ENCODE data around the gene KPTN.

The KPTN gene

DNA sequence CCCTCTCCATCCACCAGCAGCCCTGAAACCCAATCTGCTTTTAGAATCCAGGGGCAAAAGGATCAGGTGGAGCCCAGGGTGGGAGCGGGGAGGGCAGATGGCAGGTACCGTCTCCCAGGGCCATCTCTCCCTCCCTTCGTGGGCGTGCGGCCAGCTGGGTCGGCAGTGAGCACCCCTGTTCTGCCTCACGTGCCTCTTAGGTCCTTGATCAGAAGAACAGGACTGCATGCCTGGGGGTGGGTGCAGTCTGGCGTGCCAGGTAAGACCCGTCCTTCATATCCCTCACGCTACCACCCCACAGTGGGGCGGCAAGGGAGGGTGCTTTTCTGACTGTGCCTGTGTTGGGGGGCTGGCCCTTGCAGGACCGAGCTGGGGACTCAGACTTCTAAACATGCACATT is 14.3 kb downstream of the KPTN start:
- no peak for DNase-seq (ENCODE audit: low read depth in 2 of 2)

DNA sequence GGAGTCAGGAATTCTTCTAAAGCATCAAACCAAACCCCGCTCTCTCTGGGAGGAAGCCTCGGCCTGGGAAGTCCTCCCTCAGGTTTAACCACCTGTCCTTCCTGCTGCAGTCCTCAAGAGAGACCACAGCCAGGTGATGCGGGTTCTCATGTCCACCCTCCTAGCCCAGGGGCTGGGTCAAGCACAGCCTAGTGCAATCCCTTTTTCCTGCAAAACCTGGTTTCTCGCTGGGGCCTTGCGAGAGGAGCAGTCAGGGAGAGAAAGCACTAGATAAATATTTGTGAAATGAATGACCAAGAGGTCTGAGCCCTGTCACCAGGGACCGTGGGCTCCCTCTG is 14.7 kb downstream of the KPTN start:
- no peak for DNase-seq (ENCODE audit: low read depth in 2 of 2)

DNA sequence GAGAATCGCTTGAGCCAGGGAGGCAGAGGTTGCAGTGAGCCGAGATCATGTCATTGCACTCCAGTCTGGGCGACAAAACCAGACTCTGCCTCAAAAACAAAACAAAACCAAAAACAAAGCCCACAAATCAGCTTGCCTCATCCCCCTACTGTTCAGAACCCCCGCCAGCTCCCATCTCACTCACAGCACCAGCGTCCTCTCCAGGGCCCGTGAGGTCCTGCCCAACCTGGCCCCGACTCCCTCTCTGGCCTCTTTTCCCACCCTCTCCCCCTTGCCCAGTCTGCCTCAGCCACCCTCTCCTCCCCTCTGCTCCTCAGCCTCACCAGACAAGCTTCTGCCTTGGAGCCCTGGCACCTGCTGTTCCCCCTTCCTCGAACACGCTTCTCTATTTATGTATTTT is 16.1 kb downstream of the KPTN start:
- no peak for DNase-seq (ENCODE audit: low read depth in 2 of 2)

DNA sequence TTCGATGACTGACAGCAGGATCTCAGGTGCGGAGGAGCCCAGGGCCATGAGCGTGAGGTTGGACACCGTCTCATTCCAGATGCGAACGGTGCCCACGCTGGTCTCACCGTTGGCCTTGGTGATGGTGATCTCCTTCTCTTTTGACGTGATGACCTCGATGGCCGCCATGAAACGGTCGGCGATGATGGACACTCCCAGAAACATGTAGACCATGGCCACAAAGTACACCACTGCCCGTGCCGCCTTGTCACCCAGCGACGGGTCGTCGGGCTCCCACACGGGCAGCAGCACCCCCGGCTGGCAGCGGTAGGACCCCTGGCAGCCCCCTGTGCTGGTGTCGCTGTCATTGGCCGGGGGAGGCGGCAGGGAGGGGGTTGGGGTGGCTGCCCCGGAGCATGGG is 18.1 kb downstream of the KPTN start:
- DNase-seq (ENCODE audit: low read depth in 2 of 2): no peak

DNA sequence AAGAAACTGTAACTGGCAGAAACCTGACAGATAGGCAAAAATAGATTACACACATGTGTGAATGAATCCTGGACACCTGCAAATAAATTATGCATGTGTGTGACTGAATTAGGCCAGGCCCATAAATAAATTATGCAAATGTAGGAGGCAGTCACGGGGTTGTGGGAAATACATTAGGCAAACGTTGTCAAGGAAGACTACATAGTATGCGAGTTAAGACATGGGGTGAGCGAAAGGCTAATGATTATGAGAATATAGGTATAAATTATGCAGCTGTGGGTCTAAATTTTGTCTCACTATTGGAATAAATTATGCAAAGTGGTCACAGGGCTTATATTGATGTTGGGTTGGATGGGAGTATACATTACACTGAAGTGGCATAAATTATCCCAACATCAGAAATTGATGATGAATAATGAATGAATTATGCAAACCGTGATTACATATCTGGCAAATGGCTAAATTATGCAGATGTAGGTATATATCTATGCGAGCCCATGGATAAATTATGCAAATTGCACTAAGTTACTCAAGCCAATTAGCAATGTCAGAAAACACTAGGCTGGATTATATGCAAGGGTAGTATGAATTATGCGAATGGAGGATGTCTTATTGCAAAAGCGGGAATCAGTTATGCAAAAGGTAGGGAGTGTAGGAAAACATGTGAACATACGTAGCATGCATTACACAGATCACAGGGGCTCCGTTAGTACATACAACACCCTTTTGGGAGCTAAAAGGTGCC is 19.2 kb downstream of the KPTN start:
- DNase-seq (ENCODE audit: low read depth in 2 of 2): no peak

DNA sequence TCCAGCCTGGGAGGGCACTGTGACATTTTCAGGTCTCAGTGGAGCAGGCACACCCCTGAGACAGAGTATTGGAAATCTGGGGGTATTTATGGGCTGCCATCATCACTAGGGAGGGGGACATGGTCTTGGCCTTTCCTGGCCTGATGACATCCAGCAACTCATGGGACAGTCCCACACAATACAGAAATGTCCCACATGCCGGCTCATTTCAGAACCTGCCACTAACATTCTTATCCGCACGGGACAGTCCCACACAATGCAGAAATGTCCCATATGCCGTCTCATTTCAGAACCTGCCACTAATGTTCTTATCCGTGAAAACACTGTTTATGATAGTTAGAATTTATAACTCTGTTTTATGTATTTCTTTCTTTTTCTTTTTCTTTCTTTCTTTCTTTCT is 22.1 kb downstream of the KPTN start:
- no peak for DNase-seq (ENCODE audit: low read depth in 2 of 2)

DNA sequence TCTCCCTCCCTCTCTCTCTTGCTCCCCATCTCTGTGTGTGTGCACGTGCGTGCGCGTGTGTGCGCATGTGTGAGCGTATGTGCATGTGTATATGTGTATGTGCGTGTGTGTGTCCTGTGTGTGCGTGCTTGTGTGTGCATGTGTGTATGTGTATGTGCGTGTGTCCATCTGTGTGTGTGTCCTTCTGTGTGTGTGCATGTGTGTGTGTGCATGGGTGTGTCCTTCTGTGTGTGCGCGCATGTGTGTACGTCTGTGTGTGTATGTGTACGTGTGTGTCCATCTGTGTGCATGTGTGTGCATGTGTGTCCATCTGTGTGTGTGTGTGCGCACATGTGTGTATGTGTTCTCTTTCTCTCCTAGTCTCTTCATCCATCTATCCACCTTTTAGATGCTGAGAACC is 24.5 kb downstream of the KPTN start:
- DNase-seq (ENCODE audit: low read depth in 2 of 2): no peak

DNA sequence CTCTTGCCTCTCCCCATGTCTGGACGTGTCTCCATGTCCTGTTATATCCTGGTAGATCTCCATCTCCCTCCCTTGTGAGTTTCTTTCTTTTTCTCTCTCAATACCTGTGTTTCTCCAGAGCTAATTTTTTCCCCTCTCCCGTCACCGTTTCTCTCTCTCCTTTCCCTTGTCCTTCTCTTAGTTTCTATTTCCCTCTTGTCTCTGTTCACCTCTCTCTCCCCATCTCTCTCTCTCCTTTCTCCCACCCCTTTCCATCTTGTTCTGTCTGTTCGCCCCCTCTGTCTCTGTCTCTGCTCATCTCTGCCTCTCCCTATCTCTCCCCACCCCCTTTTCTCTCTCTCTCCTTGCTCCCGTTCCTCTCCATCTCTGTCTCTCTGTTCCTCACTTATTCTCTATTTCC is 25.3 kb downstream of the KPTN start:
- no peak for DNase-seq (ENCODE audit: low read depth in 2 of 2)

DNA sequence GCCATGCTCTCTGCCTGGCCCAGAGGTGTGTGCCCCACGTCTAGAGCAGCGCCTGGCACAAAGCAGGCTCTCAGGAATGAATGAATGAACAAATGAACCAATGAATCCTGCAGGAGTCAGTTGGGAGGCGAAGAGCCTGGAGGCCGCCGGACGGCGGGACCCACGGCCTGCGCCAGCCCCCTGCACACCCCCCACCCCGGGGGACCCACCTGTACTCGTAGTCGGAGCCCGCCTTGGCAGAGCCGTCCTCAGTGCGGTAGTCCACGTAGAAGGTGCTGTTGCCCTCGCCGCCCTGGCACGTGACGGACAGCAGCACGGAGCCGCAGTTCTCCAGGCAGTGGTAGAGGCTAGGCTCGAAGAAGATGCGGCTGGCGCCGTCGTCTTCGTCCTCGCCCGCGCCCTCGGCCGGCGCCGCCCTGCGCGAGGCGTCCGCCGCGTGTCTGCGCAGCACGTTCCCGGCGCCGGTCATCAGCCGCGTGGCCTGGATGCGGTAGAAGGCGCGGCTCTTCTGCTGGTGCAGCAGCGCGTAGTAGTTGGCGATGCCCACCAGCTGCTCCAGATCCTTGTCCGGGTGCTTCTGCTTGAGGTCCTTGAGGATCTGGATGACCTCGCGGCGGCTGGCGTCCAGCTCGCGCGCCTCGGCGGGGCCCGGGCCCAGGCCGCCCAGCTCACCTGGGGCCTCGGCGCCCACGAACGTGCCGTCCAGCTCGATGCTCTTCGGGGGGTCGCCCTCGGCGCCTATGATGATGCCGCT is 27.1 kb downstream of the KPTN start:
- DNase-seq (ENCODE audit: low read depth in 2 of 2): no peak

DNA sequence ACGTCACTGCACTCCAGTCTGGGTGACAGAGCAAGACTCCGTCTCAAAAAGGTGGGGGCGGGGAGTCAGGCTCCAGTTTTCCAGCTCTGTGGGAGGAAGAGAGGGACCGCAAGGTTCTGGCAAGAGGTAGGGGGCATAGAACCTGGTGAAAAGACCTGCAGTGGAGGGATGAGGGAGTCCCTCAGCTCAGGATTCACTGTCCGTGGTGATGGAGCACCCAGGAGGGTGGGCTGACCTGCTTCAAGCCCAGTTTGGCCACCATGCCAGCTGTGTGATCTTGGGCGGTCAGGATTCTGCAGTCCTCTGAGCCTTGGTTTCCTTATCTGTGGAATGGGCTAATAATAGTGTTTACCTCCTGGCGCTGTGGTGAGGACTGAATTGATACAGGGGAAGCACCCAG is 33.5 kb downstream of the KPTN start:
- DNase-seq (ENCODE audit: low read depth in 2 of 2): no peak

DNA sequence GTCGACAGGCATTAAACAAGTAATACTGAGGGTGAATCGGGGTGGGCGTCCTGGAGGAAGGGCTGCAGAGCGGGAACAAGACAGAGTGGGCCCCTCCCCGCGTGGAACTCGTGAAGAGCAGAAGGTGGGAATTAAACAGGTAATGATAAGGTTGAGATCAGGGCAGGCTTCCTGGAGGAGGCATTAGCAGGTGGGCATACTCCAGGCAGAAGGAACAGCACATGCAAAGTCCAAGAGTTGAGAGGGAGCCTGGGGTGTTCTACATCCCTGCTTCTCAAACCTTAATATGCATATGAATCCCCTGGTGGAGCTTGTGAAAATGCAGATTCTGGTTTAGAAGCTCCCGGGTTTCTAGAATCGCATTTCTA is 35.7 kb downstream of the KPTN start:
- no peak for DNase-seq (ENCODE audit: low read depth in 2 of 2)

DNA sequence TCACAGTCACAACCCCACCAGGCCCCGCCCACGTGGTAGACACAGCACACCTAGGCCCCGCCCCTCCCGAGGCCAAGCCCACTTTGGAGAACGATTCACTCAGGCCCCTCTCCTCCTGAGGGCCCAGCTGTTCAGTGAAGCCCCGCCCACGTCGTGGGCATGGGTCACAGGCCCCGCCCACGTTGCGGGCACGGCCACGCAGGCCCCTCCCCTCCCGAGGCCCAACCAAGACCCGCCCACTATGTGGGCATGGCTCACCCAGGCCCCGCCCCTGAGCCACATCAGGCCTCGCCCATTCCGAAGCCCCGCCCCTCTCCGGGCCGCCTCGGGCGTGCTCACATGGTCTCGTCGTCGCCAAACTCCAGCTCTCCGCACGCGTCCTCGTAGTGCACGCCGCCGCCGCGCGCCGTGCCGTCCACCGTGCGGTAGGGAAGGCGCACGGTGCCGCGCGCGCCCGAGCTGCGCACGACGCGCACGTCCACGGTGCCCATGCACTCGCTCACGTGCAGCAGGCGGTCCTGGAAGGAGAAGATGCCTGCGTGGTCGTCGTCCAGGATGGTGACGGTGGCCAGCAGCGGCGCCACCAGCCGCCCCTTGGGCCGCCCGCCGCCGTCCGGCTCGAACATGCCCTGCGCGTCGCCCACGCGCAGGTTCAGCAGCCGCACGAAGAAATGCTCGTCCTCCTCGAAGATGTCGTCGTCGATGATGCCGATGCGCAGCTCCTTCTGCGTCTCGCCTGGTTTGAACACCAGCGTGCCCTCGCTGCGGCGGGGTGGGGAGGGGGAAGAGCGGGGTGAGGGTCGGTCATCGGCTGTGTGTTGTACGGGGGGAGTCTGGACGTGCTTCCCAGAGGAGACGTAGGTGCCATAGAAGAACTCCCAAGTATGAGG is 36.3 kb downstream of the KPTN start:
- DNase-seq (ENCODE audit: low read depth in 2 of 2): no peak

DNA sequence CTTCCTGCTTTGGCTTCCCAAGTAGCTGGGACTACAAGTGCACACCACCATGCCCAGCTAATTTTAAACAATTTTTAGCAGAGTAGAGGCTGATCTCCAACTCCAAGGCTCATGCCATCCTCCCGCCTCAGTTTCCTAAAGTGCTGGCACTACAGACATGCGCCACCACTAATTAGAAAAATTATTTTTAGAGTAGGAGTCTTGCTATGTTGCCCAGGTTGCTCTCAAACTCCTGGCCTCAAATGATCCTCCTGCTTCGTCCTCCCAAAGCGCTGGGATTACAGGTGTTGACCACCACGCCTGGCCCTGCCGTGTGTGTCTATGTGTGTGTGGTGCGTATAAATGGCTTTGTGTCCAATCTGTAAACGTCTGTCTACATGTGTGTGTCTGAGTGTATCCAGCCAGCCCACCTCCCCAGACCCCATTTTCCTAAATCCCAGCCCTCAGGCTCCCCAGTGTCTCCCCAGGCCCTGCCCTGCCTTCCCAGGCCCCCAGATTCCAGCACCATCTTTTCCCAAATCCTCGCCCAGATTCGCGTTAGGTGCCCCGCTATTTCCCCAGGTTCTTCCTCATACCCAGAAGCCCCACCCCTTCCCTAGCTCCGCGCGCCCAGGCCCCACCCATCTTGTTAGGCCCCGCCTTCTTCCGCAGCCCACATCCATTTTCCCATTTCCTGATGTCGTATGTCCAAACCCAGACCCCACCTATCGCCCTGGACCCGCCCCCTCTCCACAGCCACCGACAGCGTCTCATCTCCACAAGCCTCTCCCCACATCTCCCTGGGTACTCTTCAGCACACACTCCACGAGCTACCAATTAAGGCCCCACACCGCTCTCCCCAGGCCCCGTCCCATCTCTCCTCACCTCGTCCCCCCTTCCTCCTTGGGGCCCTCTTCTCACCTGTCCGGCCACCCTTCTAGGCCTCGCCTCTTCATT is 37.2 kb downstream of the KPTN start:
- no peak for DNase-seq (ENCODE audit: low read depth in 2 of 2)

DNA sequence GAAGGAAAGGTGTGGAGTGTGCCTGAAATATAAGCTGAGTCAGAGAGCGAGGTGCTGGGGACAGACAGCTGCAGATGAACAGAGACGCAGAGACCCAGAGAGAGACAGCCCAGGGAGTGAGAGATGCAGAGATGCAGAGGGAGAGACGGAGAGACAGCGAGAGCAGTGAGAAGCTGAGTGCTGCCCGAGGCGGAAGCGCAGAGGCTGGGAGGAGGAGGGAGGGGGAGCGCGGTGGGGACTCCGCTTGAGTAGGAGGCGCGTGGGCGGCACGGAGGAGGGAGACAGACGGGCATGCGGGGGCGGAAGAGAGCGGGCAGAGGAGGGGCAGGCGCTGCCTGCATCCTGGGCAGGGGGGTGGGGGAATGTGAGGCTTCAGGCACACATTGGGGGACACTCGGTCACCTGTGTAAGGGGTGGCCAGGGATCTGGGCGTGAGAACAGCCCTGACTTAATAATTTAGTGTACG is 38.0 kb downstream of the KPTN start:
- no peak for DNase-seq (ENCODE audit: low read depth in 2 of 2)

DNA sequence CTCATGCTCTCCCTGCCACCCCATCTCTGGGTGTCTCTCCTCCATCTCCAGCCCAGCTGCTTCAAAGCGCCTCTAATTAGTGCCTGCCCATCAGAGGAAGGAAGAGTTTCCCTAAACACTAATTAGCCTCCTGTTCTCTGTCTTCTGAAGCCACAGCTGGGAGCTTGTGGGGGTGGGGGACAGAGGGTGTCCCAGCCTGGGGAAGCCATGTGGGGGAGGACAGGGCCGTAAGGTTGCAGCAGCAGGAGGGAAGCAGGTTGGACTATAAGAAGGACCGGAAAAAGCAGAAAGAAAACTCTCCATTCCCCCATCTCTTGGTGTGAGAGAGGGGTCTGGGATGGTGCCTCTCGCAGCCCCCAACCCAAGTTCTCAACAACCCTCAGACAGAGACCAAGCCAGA is 38.5 kb downstream of the KPTN start:
- no peak for DNase-seq (ENCODE audit: low read depth in 2 of 2)

DNA sequence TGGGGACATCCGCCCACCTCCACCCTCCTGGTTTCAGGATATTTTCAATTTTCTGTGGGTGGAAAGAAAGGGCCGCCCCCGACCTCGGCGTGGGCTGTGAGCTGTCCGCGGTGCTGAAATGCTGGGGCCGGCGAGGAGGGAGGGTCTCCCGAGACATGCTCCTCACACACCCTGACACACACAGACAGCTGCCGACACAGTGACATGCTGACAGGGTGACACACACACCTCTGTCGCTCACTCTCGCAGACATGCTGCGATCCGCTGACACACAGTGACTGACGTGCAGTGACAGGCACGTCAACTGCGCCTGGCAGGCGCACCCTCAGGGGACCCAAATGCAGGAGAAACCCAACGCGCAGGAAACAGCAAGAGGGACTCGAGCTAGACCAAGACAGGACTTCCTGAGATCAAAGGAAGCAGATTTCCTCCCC is 39.6 kb downstream of the KPTN start:
- no peak for DNase-seq (ENCODE audit: low read depth in 2 of 2)

DNA sequence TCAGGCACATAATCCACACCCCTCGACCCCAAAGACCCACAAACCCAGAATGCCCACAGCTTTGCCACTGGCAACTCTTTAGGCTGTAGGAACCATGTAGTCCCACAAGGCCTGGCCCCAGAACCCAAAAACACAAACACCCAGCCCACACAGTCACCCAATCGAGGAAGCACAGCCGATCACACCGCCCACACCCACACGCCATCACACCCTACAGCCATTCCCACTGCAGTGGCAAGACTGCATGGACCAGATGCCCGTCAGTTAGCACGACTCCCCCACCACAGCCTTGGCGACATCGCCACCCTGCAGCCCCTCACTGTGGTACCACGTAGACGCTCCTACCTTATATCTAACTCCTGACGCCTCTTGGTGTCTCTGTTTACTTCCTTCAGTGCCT is 40.7 kb downstream of the KPTN start:
- no peak for DNase-seq (ENCODE audit: low read depth in 2 of 2)

DNA sequence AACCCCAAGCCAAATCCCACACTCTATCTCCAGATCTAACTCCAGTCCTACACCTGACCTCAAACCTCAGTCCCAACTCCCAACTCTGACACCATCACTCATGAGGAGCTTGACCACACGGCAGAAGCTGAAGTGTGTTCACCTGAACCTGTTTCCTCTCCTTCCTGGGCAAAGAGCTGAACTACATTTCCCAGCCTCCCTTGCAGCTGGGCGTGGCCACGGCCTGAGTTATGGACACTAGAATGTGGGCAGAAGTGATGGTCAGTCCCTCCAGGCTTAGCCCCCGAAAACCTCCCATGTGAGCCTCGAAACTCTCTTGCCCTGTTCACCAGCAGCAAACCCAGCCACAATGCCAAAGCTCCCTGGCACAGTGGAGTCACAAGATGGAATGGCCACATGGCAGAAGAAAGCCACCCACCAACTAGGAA is 45.2 kb downstream of the KPTN start:
- DNase-seq (ENCODE audit: low read depth in 2 of 2): no peak

DNA sequence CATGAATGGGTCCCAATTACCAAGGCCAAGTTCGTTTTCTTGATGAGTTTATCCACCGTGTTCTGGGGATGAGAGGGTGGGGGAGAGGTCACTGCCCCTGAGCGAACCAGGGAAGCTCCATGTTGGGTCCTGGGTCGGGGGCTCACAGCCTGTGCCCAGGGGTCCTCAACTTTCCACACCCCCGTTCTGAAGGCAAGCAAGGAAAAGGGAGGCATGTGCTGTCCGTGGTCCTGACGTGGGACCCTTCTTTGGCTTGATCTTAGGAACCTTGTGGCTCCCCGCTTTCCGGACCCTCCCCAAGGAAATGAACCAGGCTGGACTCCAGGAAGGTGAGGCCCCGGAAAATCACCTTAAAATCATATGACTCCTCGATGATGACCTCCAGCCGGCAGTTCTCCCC is 46.5 kb downstream of the KPTN start:
- DNase-seq (ENCODE audit: low read depth in 2 of 2): no peak

DNA sequence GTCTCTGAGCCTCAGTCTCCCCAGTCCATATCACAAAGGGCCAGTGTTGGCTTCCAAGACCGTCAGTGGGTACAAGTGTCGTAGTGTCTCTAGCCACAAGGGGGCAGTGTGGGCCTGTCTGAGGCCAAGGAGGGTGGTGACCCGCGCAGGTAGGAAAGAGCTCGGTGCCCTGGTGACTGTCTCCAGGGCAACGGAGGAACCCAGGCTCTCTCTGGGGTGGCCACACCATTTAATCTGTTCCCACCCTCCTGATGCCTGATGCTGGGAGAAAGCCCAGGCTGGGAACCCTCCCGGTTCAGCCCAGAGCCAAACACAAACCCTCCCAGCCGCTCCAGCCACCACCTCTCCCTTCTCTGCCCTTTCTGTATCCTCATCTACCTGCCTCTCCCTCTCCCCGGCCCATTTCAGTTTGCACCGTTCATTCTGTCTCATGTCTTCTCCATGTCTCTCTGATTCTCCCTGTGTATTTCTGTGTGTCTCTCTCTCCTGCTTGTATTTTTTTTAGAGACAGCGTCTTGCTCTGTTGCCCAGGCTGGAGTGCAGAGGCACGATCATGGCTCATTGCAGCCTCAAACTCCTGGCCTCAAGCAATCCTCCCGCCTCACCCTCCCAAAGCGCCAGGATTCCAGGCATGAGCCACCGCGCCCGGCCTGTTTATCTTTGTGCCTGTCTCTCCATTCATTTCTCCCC is 47.2 kb downstream of the KPTN start:
- DNase-seq (ENCODE audit: low read depth in 2 of 2): no peak

DNA sequence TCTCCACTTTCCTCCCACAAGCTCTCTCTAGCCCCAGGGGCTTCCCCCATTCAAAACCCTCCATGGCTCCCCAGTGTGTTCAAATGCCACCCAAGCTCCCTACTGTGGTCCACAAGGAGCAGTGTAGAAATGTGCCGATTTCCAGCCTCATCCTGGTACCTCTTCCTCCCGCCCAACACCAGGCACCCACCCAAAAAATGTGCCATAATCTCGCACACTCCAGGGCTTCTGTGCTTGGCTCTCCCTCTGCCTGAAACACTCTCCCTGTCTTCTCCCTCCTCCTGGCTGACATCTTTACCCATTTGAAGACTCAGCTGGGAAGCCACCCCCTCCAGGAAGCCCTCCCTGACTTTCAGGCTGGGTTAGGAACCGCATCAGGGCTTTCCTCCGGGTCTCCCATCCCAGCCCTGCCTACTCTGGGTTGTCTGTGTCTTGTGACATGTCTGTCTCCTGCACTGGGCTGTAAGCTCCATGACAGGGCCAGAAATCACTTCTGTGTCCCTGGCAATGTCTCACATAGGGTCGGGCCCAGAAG is 48.1 kb downstream of the KPTN start:
- DNase-seq (ENCODE audit: low read depth in 2 of 2): no peak
